K562 (cell line): ENCODE data around the gene EGFL6. TPM values are rescaled to one million over a fixed set of nuclear protein-coding genes. Genes with fewer than 3 reads are reported as not detected.

ENCODE experiments used
- ARID1B ChIP-seq: fragments of 450-650 bp; IDR thresholded peaks from 2 replicates; pipeline ENCODE4 v1.6.1; 2016; ENCODE audit warnings: antibody characterized with exemption, mild to moderate bottlenecking, inconsistent platforms
- ATF1 ChIP-seq, 2 experiments: fragments of 450-650 bp in 1 of 2; IDR thresholded peaks; 2 replicates each; pipeline ENCODE4 v1.6.1; 2016; ENCODE audit warnings: missing compliant biosample characterization in 1 of 2, missing genetic modification characterization in 1 of 2
- CEBPG ChIP-seq, 3 experiments: fragments of 200-800 bp in 1 of 3; sonication (Bioruptor generic) in 1 of 3; sonication (generic) in 1 of 3; formaldehyde crosslinking in 1 of 3; IDR thresholded peaks in 2 of 3; conservative IDR thresholded peaks in 1 of 3; 2 replicates each; pipeline versions ENCODE4 v1.6.1 to v1.8.0; 2016 to 2022; ENCODE audit warnings: missing compliant biosample characterization in 2 of 3, missing genetic modification characterization in 2 of 3, mild to moderate bottlenecking in 1 of 3, missing genetic modification reagents in 1 of 3
- CHD1 ChIP-seq: fragments of 200-600 bp; sonication (generic); IDR thresholded peaks from one replicate; pipeline ENCODE4 v1.6.1; 2012; ENCODE audit warnings: mild to moderate bottlenecking, moderate library complexity, low read length, inconsistent platforms
- CREM ChIP-seq: IDR thresholded peaks from 2 replicates; pipeline ENCODE4 v1.6.1; 2014; ENCODE audit warnings: antibody characterized with exemption, low read depth
- FOXK2 ChIP-seq, 2 experiments: fragments of 450-650 bp; IDR thresholded peaks in 1 of 2; conservative IDR thresholded peaks in 1 of 2; 2 replicates each; pipeline ENCODE4 v1.6.1; 2016; ENCODE audit warnings: low read depth in 2 of 2, mild to moderate bottlenecking in 1 of 2
- NCOR1 ChIP-seq: fragments of 450-650 bp; IDR thresholded peaks from 2 replicates; pipeline ENCODE4 v1.6.1; 2016; ENCODE audit warnings: mild to moderate bottlenecking, moderate library complexity
- NFIC ChIP-seq: fragments of 450-650 bp; IDR thresholded peaks from 2 replicates; pipeline ENCODE4 v1.6.1; 2017; ENCODE audit warnings: mild to moderate bottlenecking, inconsistent platforms
- SMC3 ChIP-seq: conservative IDR thresholded peaks from 2 replicates; pipeline ENCODE4 v1.6.1; 2011; ENCODE audit warnings: low read depth, low read length, improper control_type of control experiment; ENCODE audit not compliant: insufficient read depth
- ZNF384 ChIP-seq: IDR thresholded peaks from 2 replicates; pipeline ENCODE4 v1.6.1; 2012; ENCODE audit warnings: low read depth, low read length, improper control_type of control experiment
- ZNF644 ChIP-seq: fragments of 200-800 bp; sonication (Bioruptor generic); IDR thresholded peaks from 2 replicates; pipeline ENCODE4 v1.6.1; 2016; ENCODE audit warnings: low read depth, missing genetic modification characterization, missing compliant biosample characterization
- ZNF75A ChIP-seq: fragments of 450-650 bp; formaldehyde crosslinking; IDR thresholded peaks from 2 replicates; pipeline ENCODE4 v1.4.0; 2020; ENCODE audit warnings: mild to moderate bottlenecking
- polyA plus RNA-seq, 8 experiments: library from polyadenylated mRNA; depleted of rRNA in 4 of 8; stranded (reverse) in 5 of 8; unstranded in 3 of 8; fragments of >200 nt; fragmentation: Nextera tagmentation in 2 of 8; fragmentation: Illumina TruSeq in 1 of 8; extraction: Ambion mirVana in 2 of 8; extraction: Trizol in 1 of 8; gene quantifications; 2 replicates each; pipeline versions ENCODE4 v1.2.1 to v1.2.3, GENCODE V29; 2011 to 2014; ENCODE audit warnings: inconsistent platforms in 1 of 8, missing spikeins in 1 of 8
- total RNA-seq, 7 experiments: library from RNA; depleted of rRNA in 6 of 7; stranded (reverse); fragments of >200 nt in 6 of 7; fragmentation: Illumina TruSeq in 2 of 7; extraction: Trizol in 2 of 7; gene quantifications; 2 replicates each; pipeline versions ENCODE4 v1.2.1 to v1.2.3, GENCODE V29; 2011 to 2021; ENCODE audit warnings: low replicate concordance in 1 of 7
- TF ChIP-seq, protein P1 (sequence below), 2 experiments: fragments of 450-650 bp; conservative IDR thresholded peaks; 2 replicates each; pipeline ENCODE4 v1.6.1; 2017; ENCODE audit warnings: mild to moderate bottlenecking in 2 of 2, moderate library complexity in 2 of 2
- TF ChIP-seq, protein P2 (sequence below): IDR thresholded peaks from 2 replicates; pipeline ENCODE4 v1.6.1; 2011; ENCODE audit not compliant: insufficient read length; ENCODE audit errors: extremely low read depth
- TF ChIP-seq, protein P3 (sequence below): fragments of 200-800 bp; sonication (Bioruptor generic); IDR thresholded peaks from 2 replicates; pipeline ENCODE4 v1.6.1; 2017; ENCODE audit warnings: missing genetic modification characterization, missing compliant biosample characterization
- TF ChIP-seq, protein P4 (sequence below), 2 experiments: IDR thresholded peaks; 2 replicates each; pipeline ENCODE4 v1.6.1; 2011; ENCODE audit warnings: borderline replicate concordance in 1 of 2, control low read depth in 1 of 2, low read depth in 1 of 2, low read length in 1 of 2, mild to moderate bottlenecking in 1 of 2, mixed read lengths in 1 of 2, moderate library complexity in 1 of 2; ENCODE audit not compliant: insufficient read depth in 1 of 2, insufficient read length in 1 of 2, poor library complexity in 1 of 2, severe bottlenecking in 1 of 2; ENCODE audit errors: extremely low read depth in 1 of 2
- TF ChIP-seq, protein P5 (sequence below): fragments of 450-650 bp; IDR thresholded peaks from 2 replicates; pipeline ENCODE4 v1.6.1; 2017; ENCODE audit warnings: antibody characterized with exemption, mild to moderate bottlenecking

EGFL6 gene
- total and polyA plus RNA-seq, 9 of the 15 experiments (the other 6 are each of a cell fraction or from before 2014, with no cell fraction given): 0.01 TPM; not detected in 8

DNA sequence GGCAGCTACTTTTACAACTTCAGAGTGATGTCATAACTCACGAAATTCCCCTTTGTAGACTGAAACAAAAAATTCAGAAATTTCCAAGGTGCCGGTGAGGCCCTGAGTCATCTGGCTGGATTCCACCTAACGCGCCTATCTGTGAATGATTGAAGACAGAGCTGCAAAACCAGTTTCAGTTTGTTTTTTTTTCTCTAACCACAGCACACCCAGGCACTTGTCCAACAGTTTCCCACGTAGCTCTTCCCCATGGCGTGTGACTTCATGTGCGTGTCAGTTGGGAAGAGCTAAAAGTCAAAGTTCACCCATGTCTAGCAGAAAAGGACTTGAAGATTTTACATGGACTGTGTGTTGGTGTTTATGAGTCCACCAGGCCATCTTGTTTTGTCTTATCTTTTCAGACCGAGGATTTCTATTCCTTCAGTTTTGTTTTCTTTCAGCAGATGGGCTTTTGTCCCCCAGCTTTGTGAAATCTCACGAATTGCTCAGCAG is 99.9 kb downstream of the EGFL6 start (continued):
- TF ChIP-seq, protein P1, sequence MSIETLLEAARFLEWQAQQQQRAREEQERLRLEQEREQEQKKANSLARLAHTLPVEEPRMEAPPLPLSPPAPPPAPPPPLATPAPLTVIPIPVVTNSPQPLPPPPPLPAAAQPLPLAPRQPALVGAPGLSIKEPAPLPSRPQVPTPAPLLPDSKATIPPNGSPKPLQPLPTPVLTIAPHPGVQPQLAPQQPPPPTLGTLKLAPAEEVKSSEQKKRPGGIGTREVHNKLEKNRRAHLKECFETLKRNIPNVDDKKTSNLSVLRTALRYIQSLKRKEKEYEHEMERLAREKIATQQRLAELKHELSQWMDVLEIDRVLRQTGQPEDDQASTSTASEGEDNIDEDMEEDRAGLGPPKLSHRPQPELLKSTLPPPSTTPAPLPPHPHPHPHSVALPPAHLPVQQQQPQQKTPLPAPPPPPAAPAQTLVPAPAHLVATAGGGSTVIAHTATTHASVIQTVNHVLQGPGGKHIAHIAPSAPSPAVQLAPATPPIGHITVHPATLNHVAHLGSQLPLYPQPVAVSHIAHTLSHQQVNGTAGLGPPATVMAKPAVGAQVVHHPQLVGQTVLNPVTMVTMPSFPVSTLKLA (conservative IDR thresholded peaks at IDR 0.05): peak in 1 of 2 experiments; percentile 39; a peak in 1 of 4 replicates
- TF ChIP-seq, protein P2, sequence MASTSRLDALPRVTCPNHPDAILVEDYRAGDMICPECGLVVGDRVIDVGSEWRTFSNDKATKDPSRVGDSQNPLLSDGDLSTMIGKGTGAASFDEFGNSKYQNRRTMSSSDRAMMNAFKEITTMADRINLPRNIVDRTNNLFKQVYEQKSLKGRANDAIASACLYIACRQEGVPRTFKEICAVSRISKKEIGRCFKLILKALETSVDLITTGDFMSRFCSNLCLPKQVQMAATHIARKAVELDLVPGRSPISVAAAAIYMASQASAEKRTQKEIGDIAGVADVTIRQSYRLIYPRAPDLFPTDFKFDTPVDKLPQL: no peak
- TF ChIP-seq ATF1 (CRISPR knock-in tag; IDR thresholded peaks at IDR 0.05): no peak
- TF ChIP-seq ATF1 (tag; IDR thresholded peaks at IDR 0.05): peak; percentile 47; the same call in 1 of the 2 replicates
- peak; percentile 82 for TF ChIP-seq ZNF384
- peak; percentile 61 for TF ChIP-seq ARID1B
- TF ChIP-seq CREM: peak; percentile 59
- TF ChIP-seq, protein P3, sequence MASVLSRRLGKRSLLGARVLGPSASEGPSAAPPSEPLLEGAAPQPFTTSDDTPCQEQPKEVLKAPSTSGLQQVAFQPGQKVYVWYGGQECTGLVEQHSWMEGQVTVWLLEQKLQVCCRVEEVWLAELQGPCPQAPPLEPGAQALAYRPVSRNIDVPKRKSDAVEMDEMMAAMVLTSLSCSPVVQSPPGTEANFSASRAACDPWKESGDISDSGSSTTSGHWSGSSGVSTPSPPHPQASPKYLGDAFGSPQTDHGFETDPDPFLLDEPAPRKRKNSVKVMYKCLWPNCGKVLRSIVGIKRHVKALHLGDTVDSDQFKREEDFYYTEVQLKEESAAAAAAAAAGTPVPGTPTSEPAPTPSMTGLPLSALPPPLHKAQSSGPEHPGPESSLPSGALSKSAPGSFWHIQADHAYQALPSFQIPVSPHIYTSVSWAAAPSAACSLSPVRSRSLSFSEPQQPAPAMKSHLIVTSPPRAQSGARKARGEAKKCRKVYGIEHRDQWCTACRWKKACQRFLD (CRISPR knock-in tag): 0 out of 2 replicates have a peak, but pooled peaks have one; percentile 53
- 0 out of 2 replicates have a peak, but pooled peaks have one; percentile 15 for TF ChIP-seq NCOR1
- TF ChIP-seq CHD1: no peak
- 0 out of 2 replicates have a peak, but pooled peaks have one; percentile 60 for TF ChIP-seq ZNF644
- TF ChIP-seq, protein P4, sequence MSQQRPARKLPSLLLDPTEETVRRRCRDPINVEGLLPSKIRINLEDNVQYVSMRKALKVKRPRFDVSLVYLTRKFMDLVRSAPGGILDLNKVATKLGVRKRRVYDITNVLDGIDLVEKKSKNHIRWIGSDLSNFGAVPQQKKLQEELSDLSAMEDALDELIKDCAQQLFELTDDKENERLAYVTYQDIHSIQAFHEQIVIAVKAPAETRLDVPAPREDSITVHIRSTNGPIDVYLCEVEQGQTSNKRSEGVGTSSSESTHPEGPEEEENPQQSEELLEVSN (IDR thresholded peaks at IDR 0.05; ENCODE audit: borderline replicate concordance in 1 of 2, extremely low read depth in 1 of 2, insufficient read depth in 1 of 2, insufficient read length in 1 of 2, low read depth in 1 of 2, low read length in 1 of 2, poor library complexity in 1 of 2, severe bottlenecking in 1 of 2): peak in 1 of 2 experiments; percentile 36
- TF ChIP-seq ZNF75A: no peak
- TF ChIP-seq FOXK2 (conservative IDR thresholded peaks at IDR 0.05 in 1 of 2, IDR thresholded peaks at IDR 0.05 in 1 of 2; ENCODE audit: low read depth in 2 of 2): peak; percentile 13 to 51; a peak in 1 of 4 replicates
- TF ChIP-seq NFIC: peak; percentile 78
- TF ChIP-seq, protein P5, sequence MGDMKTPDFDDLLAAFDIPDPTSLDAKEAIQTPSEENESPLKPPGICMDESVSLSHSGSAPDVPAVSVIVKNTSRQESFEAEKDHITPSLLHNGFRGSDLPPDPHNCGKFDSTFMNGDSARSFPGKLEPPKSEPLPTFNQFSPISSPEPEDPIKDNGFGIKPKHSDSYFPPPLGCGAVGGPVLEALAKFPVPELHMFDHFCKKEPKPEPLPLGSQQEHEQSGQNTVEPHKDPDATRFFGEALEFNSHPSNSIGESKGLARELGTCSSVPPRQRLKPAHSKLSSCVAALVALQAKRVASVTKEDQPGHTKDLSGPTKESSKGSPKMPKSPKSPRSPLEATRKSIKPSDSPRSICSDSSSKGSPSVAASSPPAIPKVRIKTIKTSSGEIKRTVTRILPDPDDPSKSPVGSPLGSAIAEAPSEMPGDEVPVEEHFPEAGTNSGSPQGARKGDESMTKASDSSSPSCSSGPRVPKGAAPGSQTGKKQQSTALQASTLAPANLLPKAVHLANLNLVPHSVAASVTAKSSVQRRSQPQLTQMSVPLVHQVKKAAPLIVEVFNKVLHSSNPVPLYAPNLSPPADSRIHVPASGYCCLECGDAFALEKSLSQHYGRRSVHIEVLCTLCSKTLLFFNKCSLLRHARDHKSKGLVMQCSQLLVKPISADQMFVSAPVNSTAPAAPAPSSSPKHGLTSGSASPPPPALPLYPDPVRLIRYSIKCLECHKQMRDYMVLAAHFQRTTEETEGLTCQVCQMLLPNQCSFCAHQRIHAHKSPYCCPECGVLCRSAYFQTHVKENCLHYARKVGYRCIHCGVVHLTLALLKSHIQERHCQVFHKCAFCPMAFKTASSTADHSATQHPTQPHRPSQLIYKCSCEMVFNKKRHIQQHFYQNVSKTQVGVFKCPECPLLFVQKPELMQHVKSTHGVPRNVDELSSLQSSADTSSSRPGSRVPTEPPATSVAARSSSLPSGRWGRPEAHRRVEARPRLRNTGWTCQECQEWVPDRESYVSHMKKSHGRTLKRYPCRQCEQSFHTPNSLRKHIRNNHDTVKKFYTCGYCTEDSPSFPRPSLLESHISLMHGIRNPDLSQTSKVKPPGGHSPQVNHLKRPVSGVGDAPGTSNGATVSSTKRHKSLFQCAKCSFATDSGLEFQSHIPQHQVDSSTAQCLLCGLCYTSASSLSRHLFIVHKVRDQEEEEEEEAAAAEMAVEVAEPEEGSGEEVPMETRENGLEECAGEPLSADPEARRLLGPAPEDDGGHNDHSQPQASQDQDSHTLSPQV: peak; percentile 56; the same call in 1 of the 2 replicates
- TF ChIP-seq CEBPG (CRISPR knock-in tag; IDR thresholded peaks at IDR 0.05): no peak
- TF ChIP-seq CEBPG (tag; conservative IDR thresholded peaks at IDR 0.05 in 1 of 2, IDR thresholded peaks at IDR 0.05 in 1 of 2): no peak
- TF ChIP-seq SMC3: no peak
